ENCODE measurements around the gene GZMH.
"Not testable (repeated sequence)": the region's sequence is repeated elsewhere in the genome, so short reads cannot be mapped to it uniquely, and the experiment has no call there.

Gene GZMH

GRCh38 chr14:24612196-24612595 lies 2.7 kb upstream of the GZMH start:
- DNase-seq: no peak
- peaks cover 74% of the 10 kb centered on the region for H3K4me1 Mint-ChIP-seq (ENCODE audit: low read depth)
- no peaks in the 10 kb centered on the region for H3K9me3 Mint-ChIP-seq
- H3K4me3 Mint-ChIP-seq: no peak overlapping the region
- H3K27me3 Mint-ChIP-seq: no peaks in the 10 kb centered on the region
- H3K36me3 Mint-ChIP-seq (ENCODE audit: low read depth): peaks cover 10% of the 10 kb centered on the region
- peak overlapping the region; percentile 54 for H3K27ac Mint-ChIP-seq

- Mint-ChIP-seq H3K4me3 (peak overlapping the region; percentile 74), H3K27ac (peak overlapping the region; percentile 90)
- no peak for DNase-seq
These were observed 1.6 kb downstream of the GZMH start for GRCh38 chr14:24607635-24608514.

GRCh38 chr14:24607081-24607480 lies 2.4 kb downstream of the GZMH start:
- peak overlapping the region; percentile 90 for H3K27ac Mint-ChIP-seq
- peak overlapping the region; percentile 74 for H3K4me3 Mint-ChIP-seq
- DNase-seq: no peak
- H3K27me3 Mint-ChIP-seq: no peaks in the 10 kb centered on the region
- no peaks in the 10 kb centered on the region for H3K9me3 Mint-ChIP-seq
- H3K36me3 Mint-ChIP-seq (ENCODE audit: low read depth): peaks cover 23% of the 10 kb centered on the region
- peaks cover 68% of the 10 kb centered on the region for H3K4me1 Mint-ChIP-seq (ENCODE audit: low read depth)

More at GRCh38 chr14:24607635-24608514, 1.6 kb downstream of the GZMH start:
- Mint-ChIP-seq H3K36me3 (ENCODE audit: low read depth) (peaks cover 23% of the 10 kb centered on the region), H3K9me3 (no peaks in the 10 kb centered on the region), H3K27me3 (no peaks in the 10 kb centered on the region), H3K4me1 (ENCODE audit: low read depth) (peaks cover 76% of the 10 kb centered on the region)

- DNase-seq: no peak
- H3K27ac Mint-ChIP-seq: peak overlapping the region; percentile 90
- peak overlapping the region; percentile 74 for H3K4me3 Mint-ChIP-seq
- no peaks in the 10 kb centered on the region for H3K9me3 Mint-ChIP-seq
- H3K4me1 Mint-ChIP-seq (ENCODE audit: low read depth): peaks cover 61% of the 10 kb centered on the region
- no peaks in the 10 kb centered on the region for H3K27me3 Mint-ChIP-seq
- H3K36me3 Mint-ChIP-seq (ENCODE audit: low read depth): peaks cover 23% of the 10 kb centered on the region
These were observed 3.2 kb downstream of the GZMH start for GRCh38 chr14:24606297-24606696.

GRCh38 chr14:24605435-24606190 lies 3.9 kb downstream of the GZMH start:
- Mint-ChIP-seq H3K36me3 (ENCODE audit: low read depth) (peaks cover 23% of the 10 kb centered on the region), H3K27me3 (no peaks in the 10 kb centered on the region), H3K9me3 (no peaks in the 10 kb centered on the region), H3K27ac (peak overlapping the region; percentile 90), H3K4me1 (ENCODE audit: low read depth) (peaks cover 56% of the 10 kb centered on the region), H3K4me3 (peak overlapping the region; percentile 74)
- peak; percentile 82 for DNase-seq

GRCh38 chr14:24597403-24597802 lies 12.1 kb downstream of the GZMH start:
- H3K4me1 Mint-ChIP-seq (ENCODE audit: low read depth): peaks cover 5% of the 10 kb centered on the region
- H3K4me3 Mint-ChIP-seq: no peak overlapping the region
- peaks cover 38% of the 10 kb centered on the region for H3K9me3 Mint-ChIP-seq
- H3K27me3 Mint-ChIP-seq: peaks cover 30% of the 10 kb centered on the region
- no peak for DNase-seq
- H3K36me3 Mint-ChIP-seq (ENCODE audit: low read depth): no peaks in the 10 kb centered on the region
- no peak overlapping the region for H3K27ac Mint-ChIP-seq

- Mint-ChIP-seq H3K9me3 (peaks cover 36% of the 10 kb centered on the region), H3K27ac (no peak overlapping the region), H3K36me3 (ENCODE audit: low read depth) (no peaks in the 10 kb centered on the region), H3K4me3 (no peak overlapping the region), H3K4me1 (ENCODE audit: low read depth) (peaks cover 5% of the 10 kb centered on the region), H3K27me3 (peaks cover 36% of the 10 kb centered on the region)
- DNase-seq: no peak
These were observed 14.2 kb downstream of the GZMH start for GRCh38 chr14:24595073-24595808.

- Mint-ChIP-seq H3K27me3 (peaks cover 38% of the 10 kb centered on the region), H3K9me3 (peaks cover 19% of the 10 kb centered on the region)
- H3K4me3 Mint-ChIP-seq; H3K27ac Mint-ChIP-seq; DNase-seq; H3K4me1 Mint-ChIP-seq (ENCODE audit: low read depth); H3K36me3 Mint-ChIP-seq (ENCODE audit: low read depth): not testable (repeated sequence)
These were observed 18.5 kb downstream of the GZMH start for GRCh38 chr14:24591004-24591403.

GRCh38 chr14:24584402-24584801 lies 25.1 kb downstream of the GZMH start:
- not testable (repeated sequence) for H3K27ac Mint-ChIP-seq, H3K4me3 Mint-ChIP-seq

GRCh38 chr14:24578558-24578957 lies 30.9 kb downstream of the GZMH start:
- Mint-ChIP-seq H3K27me3 (peaks cover 2% of the 10 kb centered on the region), H3K9me3 (peaks cover 3% of the 10 kb centered on the region), H3K36me3 (ENCODE audit: low read depth) (no peaks in the 10 kb centered on the region), H3K4me1 (ENCODE audit: low read depth) (no peaks in the 10 kb centered on the region), H3K4me3 (no peak overlapping the region), H3K27ac (no peak overlapping the region)
- DNase-seq: no peak

More at GRCh38 chr14:24584402-24584801, 25.1 kb downstream of the GZMH start:
- not testable (repeated sequence) for H3K4me1 Mint-ChIP-seq (ENCODE audit: low read depth); H3K36me3 Mint-ChIP-seq (ENCODE audit: low read depth); H3K27me3 Mint-ChIP-seq; DNase-seq
- H3K9me3 Mint-ChIP-seq: peaks cover 18% of the 10 kb centered on the region

GRCh38 chr14:24576771-24577170 lies 32.7 kb downstream of the GZMH start:
- Mint-ChIP-seq H3K9me3 (no peaks in the 10 kb centered on the region), H3K27me3 (peaks cover 2% of the 10 kb centered on the region), H3K27ac (no peak overlapping the region), H3K4me3 (no peak overlapping the region), H3K4me1 (ENCODE audit: low read depth) (no peaks in the 10 kb centered on the region), H3K36me3 (ENCODE audit: low read depth) (no peaks in the 10 kb centered on the region)
- no peak for DNase-seq

GRCh38 chr14:24576182-24576581 lies 33.3 kb downstream of the GZMH start, which contains the start of gene CTSG:
Gene CTSG, minus strand, starts transcription at chr14:24576250. Its CDS starts 27 bp downstream, at chr14:24576223.
- DNase-seq: no peak
- Mint-ChIP-seq H3K4me1 (ENCODE audit: low read depth) (no peaks in the 10 kb centered on the region), H3K9me3 (no peaks in the 10 kb centered on the region), H3K4me3 (no peak within 1 kb of the TSS), H3K36me3 (ENCODE audit: low read depth) (no peaks in the 10 kb centered on the region), H3K27me3 (peaks cover 3% of the 10 kb centered on the region), H3K27ac (no peak within 1 kb of the TSS)

- Mint-ChIP-seq H3K4me1 (ENCODE audit: low read depth) (no peaks in the 10 kb centered on the region), H3K27me3 (peaks cover 4% of the 10 kb centered on the region), H3K27ac (no peak overlapping the region)
These were observed 35.2 kb downstream of the GZMH start for GRCh38 chr14:24574206-24574774.

GRCh38 chr14:24566318-24566717 lies 43.2 kb downstream of the GZMH start:
- no peak for DNase-seq
- Mint-ChIP-seq H3K27me3 (peaks cover 2% of the 10 kb centered on the region), H3K9me3 (peaks cover 26% of the 10 kb centered on the region), H3K27ac (no peak overlapping the region), H3K4me3 (no peak overlapping the region), H3K36me3 (ENCODE audit: low read depth) (no peaks in the 10 kb centered on the region), H3K4me1 (ENCODE audit: low read depth) (no peaks in the 10 kb centered on the region)

More at GRCh38 chr14:24574206-24574774, 35.2 kb downstream of the GZMH start:
- Mint-ChIP-seq H3K36me3 (ENCODE audit: low read depth) (no peaks in the 10 kb centered on the region), H3K4me3 (no peak overlapping the region), H3K9me3 (no peaks in the 10 kb centered on the region)
- no peak for DNase-seq
